A549 treated with RU486 at 1 μM for 4 hours (cell line): Measurements from ENCODE around the gene SCGB2A2. TPM values are rescaled to one million over a fixed set of nuclear protein-coding genes. Genes with fewer than 3 reads are reported as not detected.

Experiments
- total RNA-seq: library from RNA; stranded (reverse); fragments of 200-300 nt; extraction: Qiagen RNA extraction; gene quantifications from 5 replicates; pipeline ENCODE4 v1.2.3, GENCODE V29; 2022; ENCODE audit warnings: low read depth

Gene SCGB2A2
- not detected in 5 replicates for total RNA-seq

GRCh38 chr11:62269654-62270278 lies at the start of gene SCGB2A2:
Gene SCGB2A2, plus strand, starts transcription at chr11:62270158. Its CDS starts 59 bp downstream, at chr11:62270217.

GRCh38 chr11:62242021-62242420 lies 27.9 kb upstream of the SCGB2A2 start, which contains the start of gene SCGB1D2:
Gene SCGB1D2, plus strand, starts transcription at chr11:62242239. Its CDS starts 69 bp downstream, at chr11:62242308.

GRCh38 chr11:62298975-62299374 lies 29.0 kb downstream of the SCGB2A2 start, which contains the start of gene SCGB1D4:
Gene SCGB1D4, minus strand, starts transcription at chr11:62299075. Its CDS starts 65 bp downstream, at chr11:62299010.

Other genes starting within 250 kb of the SCGB2A2 start
- 47.3 to 60.0 TPM (median 51.1 TPM) in 5 replicates for gene INCENP, start 146.1 kb upstream of the SCGB2A2 start, total RNA-seq
- gene SCGB1D1, start 79.9 kb upstream of the SCGB2A2 start, total RNA-seq, result not detected in 5 replicates
- not detected in 5 replicates for gene SCGB2A1, start 61.5 kb upstream of the SCGB2A2 start, total RNA-seq
- gene SCGB1D2, start 27.9 kb upstream of the SCGB2A2 start, total RNA-seq, result not detected in 5 replicates
- not detected in 5 replicates for gene SCGB1D4, start 28.9 kb downstream of the SCGB2A2 start, total RNA-seq
- 7.1 to 16.1 TPM (median 11.8 TPM) in 5 replicates for gene ASRGL1, start 67.3 kb downstream of the SCGB2A2 start, total RNA-seq
- 0.39 TPM in 1 of 5 replicates, not detected in the others for gene SCGB1A1, start 148.9 kb downstream of the SCGB2A2 start, total RNA-seq